H1 (cell line): ENCODE results near the gene TMBIM4. TPM values are rescaled to one million over a fixed set of nuclear protein-coding genes. Genes with fewer than 3 reads are reported as not detected.
"Not testable (repeated sequence)": the region's sequence is repeated elsewhere in the genome, so short reads cannot be mapped to it uniquely, and the experiment has no call there.

Experiments
- CTCF ChIA-PET: fragments of 300-600 bp; sonication (Branson Sonifier 250); formaldehyde crosslinking; loops from one replicate; lab custom pipeline; 2021; ENCODE audit not compliant: partially characterized antibody; lab: Charles Lee
- POLR2A ChIA-PET: fragments of 300-600 bp; sonication (Branson Sonifier 250); formaldehyde crosslinking; loops from one replicate; lab custom pipeline; 2021; ENCODE audit warnings: inconsistent platforms; ENCODE audit not compliant: partially characterized antibody; lab: Charles Lee
- DNase-seq, 2 experiments: peaks; one replicate each; pipeline versions ENCODE4 v3.0.0 to v3.0.0-alpha.2; 2010 to 2022; ENCODE audit warnings: low spot score in 2 of 2, low read depth in 1 of 2, mixed read lengths in 1 of 2
- FAIRE-seq: peaks from 2 replicates; lab custom pipeline; 2011; peaks lifted over from hg19 to GRCh38; lab: Jason Lieb, UNC
- H2AFZ ChIP-seq: 2 replicates; pipeline ENCODE4 v1.8.1; 2012; ENCODE audit warnings: low read length, inconsistent platforms
- H2AK5ac ChIP-seq: 2 replicates; pipeline ENCODE4 v1.6.1; 2013; ENCODE audit warnings: low read depth, low read length
- H2BK120ac ChIP-seq: replicated peaks from 2 replicates; pipeline ENCODE3; 2013; ENCODE audit warnings: low read depth, low read length, inconsistent platforms
- H2BK12ac ChIP-seq: 2 replicates; pipeline ENCODE4 v1.6.1; 2013; ENCODE audit warnings: low read depth, low read length
- H2BK15ac ChIP-seq: 2 replicates; pipeline ENCODE4 v1.6.1; 2013; ENCODE audit warnings: low read length
- H2BK20ac ChIP-seq: 2 replicates; pipeline ENCODE4 v1.6.1; 2013; ENCODE audit warnings: low read length
- H2BK5ac ChIP-seq: 2 replicates; pipeline ENCODE4 v1.6.1; 2013; ENCODE audit warnings: low read depth, low read length
- H3K14ac ChIP-seq: 2 replicates; pipeline ENCODE4 v1.6.1; 2013; ENCODE audit warnings: inconsistent platforms; ENCODE audit not compliant: insufficient read length
- H3K18ac ChIP-seq: 2 replicates; pipeline ENCODE4 v1.6.1; 2013; ENCODE audit warnings: low read length; ENCODE audit errors: extremely low read depth
- H3K23ac ChIP-seq: 2 replicates; pipeline ENCODE4 v1.6.1; 2013; ENCODE audit warnings: inconsistent platforms; ENCODE audit not compliant: insufficient read length
- H3K23me2 ChIP-seq: 2 replicates; pipeline ENCODE4 v1.6.1; 2013; ENCODE audit warnings: low read depth, low read length
- H3K27ac ChIP-seq: 2 replicates; pipeline ENCODE4 v1.6.1; 2011; ENCODE audit warnings: low read depth, low read length, inconsistent platforms
- H3K27me3 ChIP-seq, 4 experiments: replicated peaks in 1 of 4; 1 replicate in 1 of 4; 2 replicates in 3 of 4; pipeline versions ENCODE4 v1.6.1 to v1.8.1; 2011 to 2013; ENCODE audit warnings: low read length in 3 of 4, mild to moderate bottlenecking in 3 of 4, inconsistent platforms in 2 of 4, mixed read lengths in 2 of 4, moderate library complexity in 1 of 4; ENCODE audit not compliant: control insufficient read depth in 3 of 4, insufficient read depth in 3 of 4; ENCODE audit errors: extremely low read depth in 1 of 4
- H3K36me3 ChIP-seq, 4 experiments: 2 replicates each; pipeline versions ENCODE4 v1.6.1 to v1.8.1; 2011 to 2013; ENCODE audit warnings: mild to moderate bottlenecking in 4 of 4, low read length in 3 of 4, moderate library complexity in 2 of 4, control low read depth in 1 of 4, inconsistent platforms in 1 of 4; ENCODE audit not compliant: insufficient read depth in 4 of 4, control insufficient read depth in 2 of 4
- H3K4ac ChIP-seq: replicated peaks from 2 replicates; pipeline ENCODE3; 2013; ENCODE audit warnings: low read length, low read depth, mixed read lengths, inconsistent platforms; ENCODE audit not compliant: insufficient read length
- H3K4me1 ChIP-seq, 4 experiments: replicated peaks in 1 of 4; 1 replicate in 1 of 4; 2 replicates in 3 of 4; pipeline versions ENCODE4 v1.6.1 to v1.8.1; 2011 to 2013; ENCODE audit warnings: low read length in 3 of 4, inconsistent platforms in 2 of 4, mixed read lengths in 1 of 4; ENCODE audit not compliant: insufficient read depth in 4 of 4, control insufficient read depth in 3 of 4
- H3K4me2 ChIP-seq, 2 experiments: 2 replicates each; pipeline versions ENCODE4 v1.6.1 to v1.8.1; 2011 to 2013; ENCODE audit warnings: low read depth in 2 of 2, low read length in 2 of 2, control low read depth in 1 of 2, inconsistent platforms in 1 of 2, mild to moderate bottlenecking in 1 of 2; ENCODE audit not compliant: insufficient read depth in 1 of 2
- H3K4me3 ChIP-seq, 4 experiments: fragments of 200-600, 300-600 bp in 1 of 4; sonication (generic), shearing (Covaris generic), sonication (Bioruptor Twin) in 1 of 4; 2 replicates each; pipeline versions ENCODE4 v1.5.1 to v1.8.1; 2011 to 2016; ENCODE audit warnings: low read length in 4 of 4, low read depth in 3 of 4, control low read depth in 2 of 4, inconsistent platforms in 2 of 4, mild to moderate bottlenecking in 2 of 4, mixed read lengths in 1 of 4, moderate library complexity in 1 of 4; ENCODE audit not compliant: insufficient read depth in 2 of 4; ENCODE audit errors: extremely low read depth in 1 of 4
- H3K56ac ChIP-seq: replicated peaks from 2 replicates; pipeline ENCODE3; 2013; ENCODE audit warnings: low read depth, mild to moderate bottlenecking, mixed read lengths, low read length, inconsistent platforms; ENCODE audit not compliant: insufficient read length
- H3K79me1 ChIP-seq: 2 replicates; pipeline ENCODE4 v1.6.1; 2013; ENCODE audit warnings: low read depth, low read length, control low read depth
- H3K79me2 ChIP-seq, 2 experiments: 2 replicates each; pipeline versions ENCODE4 v1.6.1 to v1.8.1; 2012 to 2013; ENCODE audit warnings: low read length in 2 of 2, mild to moderate bottlenecking in 2 of 2, inconsistent platforms in 1 of 2; ENCODE audit not compliant: insufficient read depth in 2 of 2, control insufficient read depth in 1 of 2
- H3K9ac ChIP-seq, 4 experiments: replicated peaks in 1 of 4; 1 replicate in 1 of 4; 2 replicates in 3 of 4; pipeline versions ENCODE4 v1.6.1 to v1.8.1; 2011 to 2013; ENCODE audit warnings: low read depth in 3 of 4, low read length in 3 of 4, control low read depth in 2 of 4, mild to moderate bottlenecking in 2 of 4, moderate library complexity in 2 of 4, inconsistent platforms in 1 of 4; ENCODE audit errors: extremely low read depth in 1 of 4
- H3K9me3 ChIP-seq, 2 experiments: 2 replicates each; pipeline versions ENCODE4 v1.6.1 to v1.8.1; 2012 to 2013; ENCODE audit warnings: mild to moderate bottlenecking in 2 of 2, moderate library complexity in 2 of 2, control low read depth in 1 of 2, inconsistent platforms in 1 of 2, low read depth in 1 of 2, low read length in 1 of 2, mixed read lengths in 1 of 2; ENCODE audit not compliant: insufficient read depth in 2 of 2
- H4K20me1 ChIP-seq, 2 experiments: replicated peaks in 1 of 2; 2 replicates each; pipeline versions ENCODE3 to v1.8.1; 2011 to 2013; ENCODE audit warnings: inconsistent platforms in 2 of 2, low read length in 2 of 2, mild to moderate bottlenecking in 1 of 2; ENCODE audit not compliant: insufficient read depth in 2 of 2, control insufficient read depth in 1 of 2
- H4K5ac ChIP-seq: 2 replicates; pipeline ENCODE4 v1.6.1; 2013; ENCODE audit warnings: low read length, low read depth, mixed read lengths, inconsistent platforms; ENCODE audit not compliant: insufficient read length
- H4K8ac ChIP-seq: 2 replicates; pipeline ENCODE4 v1.8.0; 2013; ENCODE audit warnings: mild to moderate bottlenecking, moderate library complexity, low read length, inconsistent platforms; ENCODE audit not compliant: insufficient read depth; ENCODE audit errors: extremely low read depth
- H4K91ac ChIP-seq: replicated peaks from 2 replicates; pipeline ENCODE3; 2013; ENCODE audit warnings: low read length, mixed read lengths, inconsistent platforms; ENCODE audit not compliant: insufficient read length
- WGBS, 2 experiments: shearing (Covaris generic) in 1 of 2; methylation state at CpG; one replicate each; pipeline versions ENCODE4 v1.1.6 to v1.1.7; 2013 to 2015; ENCODE audit warnings: low lambda C conversion rate in 2 of 2, mixed read lengths in 2 of 2, inconsistent platforms in 1 of 2, low coverage in 1 of 2, missing lambda C conversion rate in 1 of 2; ENCODE audit not compliant: insufficient replicate concordance in 2 of 2, insufficient coverage in 1 of 2, insufficient read length in 1 of 2; ENCODE audit errors: extremely low coverage in 1 of 2, missing lambda C conversion rate in 1 of 2; 5-methylcytosine and 5-hydroxymethylcytosine counted together
- polyA plus RNA-seq, 7 experiments: library from polyadenylated mRNA; depleted of rRNA in 3 of 7; stranded (reverse) in 5 of 7; unstranded in 2 of 7; fragments of >200 nt in 5 of 7; fragments of 200-250 nt in 2 of 7; gene quantifications; 1 replicate in 5 of 7; 2 replicates in 1 of 7; 4 replicates in 1 of 7; pipeline versions ENCODE4 v1.2.1 to v1.2.3, GENCODE V29; 2011 to 2013; ENCODE audit warnings: missing spikeins in 2 of 7, mixed read lengths in 2 of 7
- total RNA-seq: library from RNA; stranded (reverse); fragmentation: NEBNext Ultra II Directional; extraction: Animal tissue kit (Norgen Biotek cat#: 25700); gene quantifications from 2 replicates; pipeline ENCODE4 v1.2.1, GENCODE V29; 2021

Gene TMBIM4
- total and polyA plus RNA-seq, 2 of the 8 experiments (the other 6 are each of a cell fraction or from before 2014, with no cell fraction given): 12.8 to 46.6 TPM

- H2BK5ac ChIP-seq, H3K14ac ChIP-seq, H3K4me2 ChIP-seq, H4K5ac ChIP-seq, FAIRE-seq, H3K79me1 ChIP-seq, H4K8ac ChIP-seq, H3K23me2 ChIP-seq, H3K79me2 ChIP-seq, H3K9ac ChIP-seq, H2BK120ac ChIP-seq, DNase-seq, POLR2A ChIA-PET, H2BK12ac ChIP-seq, H3K4ac ChIP-seq, H2BK15ac ChIP-seq, H3K9me3 ChIP-seq, H2AK5ac ChIP-seq, H3K27ac ChIP-seq, H3K4me1 ChIP-seq, H2AFZ ChIP-seq, H2BK20ac ChIP-seq, H4K20me1 ChIP-seq, H3K4me3 ChIP-seq, H3K36me3 ChIP-seq, H3K18ac ChIP-seq, H3K56ac ChIP-seq, H4K91ac ChIP-seq, H3K23ac ChIP-seq: not testable (repeated sequence)
- 73% methylated on average over 1 of the region's 3 CpGs; no CpG with 5 or more reads in 1 of the 2 experiments for WGBS, 2 experiments
- CTCF ChIA-PET: interaction anchor here (1.0 to 2.8 kb wide), 3 partner anchors 15 to 204 kb away, joined by 3 to 8 read pairs (median 3); partner anchors contain the start of gene TMBIM4
- H3K27me3 ChIP-seq: peaks cover 8 to 23% (median 22%) of the 10 kb centered on the region in 4 experiments
These were observed 15.0 kb upstream of the TMBIM4 start for GRCh38 chr12:66184822-66185221.
